Breast epithelium (tissue), 4 donors: Measurements from ENCODE around the gene NEDD8. TPM values are rescaled to one million over a fixed set of nuclear protein-coding genes. Genes with fewer than 3 reads are reported as not detected.

ENCODE experiments used
- DNase-seq, 2 donors: peaks; one replicate each; pipeline ENCODE4 v3.0.0-alpha.2; 2019; ENCODE audit warnings: low spot score in 2 of 2
- H3K27ac ChIP-seq, 2 donors: fragments of 200-600 bp; sonication (generic) in 1 of 2; one replicate each; pipeline ENCODE4 v1.5.1; 2016 to 2019; ENCODE audit warnings: mild to moderate bottlenecking in 1 of 2
- H3K27me3 ChIP-seq, 2 donors: fragments of 200-600 bp; sonication (generic) in 1 of 2; one replicate each; pipeline versions ENCODE4 v1.5.1 to v1.6.0; 2017 to 2019; ENCODE audit warnings: control low read depth in 1 of 2, mild to moderate bottlenecking in 1 of 2
- H3K36me3 ChIP-seq: fragments of 200-600 bp; one replicate; pipeline ENCODE4 v1.5.1; 2019
- H3K4me1 ChIP-seq, 2 donors: fragments of 200-600 bp; sonication (generic); one replicate each; pipeline ENCODE4 v1.5.1; 2016 to 2019; ENCODE audit warnings: control low read depth in 1 of 2
- H3K4me3 ChIP-seq, 3 donors: fragments of 200-600 bp; sonication (generic); 1 replicate in 2 of 3; 2 replicates in 1 of 3; pipeline ENCODE4 v1.5.1; 2016 to 2019; ENCODE audit warnings: mild to moderate bottlenecking in 3 of 3, moderate library complexity in 2 of 3
- H3K9me3 ChIP-seq, 2 donors: fragments of 200-600 bp; sonication (generic) in 1 of 2; one replicate each; pipeline ENCODE4 v1.5.1; 2016 to 2019; ENCODE audit warnings: control low read depth in 1 of 2
- POLR2A ChIP-seq: fragments of 450-650 bp; IDR thresholded peaks from one replicate; pipeline ENCODE4 v1.6.1; 2016; ENCODE audit warnings: antibody characterized with exemption, mild to moderate bottlenecking, moderate library complexity
- POLR2AphosphoS5 ChIP-seq, 3 donors: sonication (generic); formaldehyde crosslinking; IDR thresholded peaks; one replicate each; pipeline ENCODE4 v1.6.1; 2017; ENCODE audit warnings: antibody characterized with exemption in 3 of 3
- intact Hi-C: fragments of 100-400 bp; cut with DNase I; formaldehyde crosslinking; loops from one replicate; pipeline ENCODE4 v1.15.1; 2023; ENCODE audit warnings: low total_unique reads
- total RNA-seq, 3 donors: library from RNA; depleted of rRNA; stranded (reverse); fragments of >200 nt; gene quantifications; one replicate each; pipeline ENCODE4 v1.1.0, GENCODE V29; 2016
- TF ChIP-seq, protein P1 (sequence below), 3 donors: fragments of 450-650 bp; IDR thresholded peaks; one replicate each; pipeline ENCODE4 v1.5.1; 2016 to 2017; ENCODE audit warnings: antibody characterized with exemption in 3 of 3, mild to moderate bottlenecking in 3 of 3, moderate library complexity in 3 of 3

Gene NEDD8
- total RNA-seq, 3 donors from 2014 or later = 118 to 165 (median 150) TPM

- intact Hi-C loops = no loop called here
- Histone ChIP-seq H3K9me3 (no peaks in the 10 kb centered on the region), H3K36me3 (no peaks in the 10 kb centered on the region), H3K27ac (peak overlapping the region; percentile 91 to 96), H3K4me1 (peaks cover 0 to 10% of the 10 kb centered on the region in 2 donors), H3K27me3 (no peaks in the 10 kb centered on the region), H3K4me3 (peak overlapping the region in 2 of 3 donors; percentile 76 to 87)
- DNase-seq = no peak
- TF ChIP-seq, protein P1, sequence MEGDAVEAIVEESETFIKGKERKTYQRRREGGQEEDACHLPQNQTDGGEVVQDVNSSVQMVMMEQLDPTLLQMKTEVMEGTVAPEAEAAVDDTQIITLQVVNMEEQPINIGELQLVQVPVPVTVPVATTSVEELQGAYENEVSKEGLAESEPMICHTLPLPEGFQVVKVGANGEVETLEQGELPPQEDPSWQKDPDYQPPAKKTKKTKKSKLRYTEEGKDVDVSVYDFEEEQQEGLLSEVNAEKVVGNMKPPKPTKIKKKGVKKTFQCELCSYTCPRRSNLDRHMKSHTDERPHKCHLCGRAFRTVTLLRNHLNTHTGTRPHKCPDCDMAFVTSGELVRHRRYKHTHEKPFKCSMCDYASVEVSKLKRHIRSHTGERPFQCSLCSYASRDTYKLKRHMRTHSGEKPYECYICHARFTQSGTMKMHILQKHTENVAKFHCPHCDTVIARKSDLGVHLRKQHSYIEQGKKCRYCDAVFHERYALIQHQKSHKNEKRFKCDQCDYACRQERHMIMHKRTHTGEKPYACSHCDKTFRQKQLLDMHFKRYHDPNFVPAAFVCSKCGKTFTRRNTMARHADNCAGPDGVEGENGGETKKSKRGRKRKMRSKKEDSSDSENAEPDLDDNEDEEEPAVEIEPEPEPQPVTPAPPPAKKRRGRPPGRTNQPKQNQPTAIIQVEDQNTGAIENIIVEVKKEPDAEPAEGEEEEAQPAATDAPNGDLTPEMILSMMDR (IDR thresholded peaks at IDR 0.05) = no peak
- TF ChIP-seq POLR2A (no peak), POLR2AphosphoS5 (IDR thresholded peaks at IDR 0.05) (no peak)
Observed at GRCh38 chr14:24216345-24216699, 15.8 kb downstream of the NEDD8 start.

DNA sequence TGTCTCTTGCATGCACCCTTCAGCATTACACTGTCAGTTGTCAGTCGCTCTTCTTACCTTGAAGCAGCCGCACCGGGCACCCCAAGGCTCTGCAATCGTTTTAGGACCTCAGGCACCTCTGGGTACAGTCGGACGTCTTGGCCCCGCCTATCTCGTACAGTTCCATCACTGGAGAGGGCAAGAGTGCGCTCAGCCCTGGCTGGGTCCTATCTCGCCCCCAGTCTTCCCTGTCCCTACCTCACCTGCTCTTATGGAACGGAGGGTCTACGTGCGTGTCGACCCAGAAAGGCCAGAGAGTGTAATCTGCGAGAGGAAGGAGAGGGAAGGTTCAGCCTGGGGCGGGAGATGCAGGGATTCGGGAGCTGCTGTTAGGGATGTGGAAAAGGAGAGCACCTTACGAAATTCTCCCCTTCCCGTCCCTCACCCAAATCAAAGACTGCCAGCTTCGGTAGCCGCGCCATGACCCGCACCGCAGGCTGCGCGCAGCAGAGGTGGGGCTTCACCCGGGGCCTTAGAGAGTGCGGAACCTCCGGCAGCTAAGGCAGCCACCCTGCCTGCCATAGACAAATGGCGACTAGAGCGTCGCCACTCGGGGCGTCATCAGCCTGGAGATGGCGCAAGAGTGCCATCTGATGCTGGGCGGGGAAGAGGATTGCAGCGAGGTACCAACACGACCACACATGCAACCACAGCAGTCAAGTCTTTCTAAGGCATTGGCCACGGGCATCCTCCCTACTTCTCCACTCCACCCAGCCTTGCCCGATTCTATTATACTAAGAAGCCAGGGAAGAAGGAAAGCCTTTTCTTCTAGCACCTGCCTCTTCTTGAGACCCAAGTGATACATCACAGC is 16.4 kb downstream of the NEDD8 start, which contains the start of gene MDP1:
TSS of gene MDP1 (minus strand) at position 572 of the 850 bp plus-strand sequence. CDS start at position 461, 111 bp downstream.
- no peaks in the 10 kb centered on the region for H3K27me3 ChIP-seq
- H3K4me1 ChIP-seq = peaks cover 0 to 10% of the 10 kb centered on the region in 2 donors
- no peaks in the 10 kb centered on the region for H3K9me3 ChIP-seq
- H3K27ac ChIP-seq = peak within 1 kb of the TSS; percentile 91 to 96
- peak; percentile 79 to 80 for DNase-seq
- H3K36me3 ChIP-seq = no peaks in the 10 kb centered on the region
- peak within 1 kb of the TSS; percentile 76 to 87 (median 83) for H3K4me3 ChIP-seq
- peak; percentile 51 for TF ChIP-seq POLR2A
- TF ChIP-seq, protein P1 (IDR thresholded peaks at IDR 0.05) = peak; percentile 28 to 54 (median 34)
- TF ChIP-seq POLR2AphosphoS5 (IDR thresholded peaks at IDR 0.05) = peak; percentile 82 to 93 (median 85)
- intact Hi-C loops = no loop called here

GRCh38 chr14:24213866-24214662 is 18.1 kb downstream of the NEDD8 start:
- Histone ChIP-seq H3K4me1 (peaks cover 0 to 10% of the 10 kb centered on the region in 2 donors), H3K27ac (peak overlapping the region; percentile 97 to 99), H3K36me3 (no peaks in the 10 kb centered on the region), H3K27me3 (no peaks in the 10 kb centered on the region), H3K4me3 (peak overlapping the region; percentile 75 to 90 (median 76)), H3K9me3 (no peaks in the 10 kb centered on the region)
- intact Hi-C loops = no loop called here
- DNase-seq = no peak
- TF ChIP-seq, protein P1 (IDR thresholded peaks at IDR 0.05) = no peak
- TF ChIP-seq POLR2A (no peak), POLR2AphosphoS5 (IDR thresholded peaks at IDR 0.05) (no peak)

- peaks cover 0 to 10% of the 10 kb centered on the region in 2 donors for H3K4me1 ChIP-seq
- peak; percentile 97 for DNase-seq
- H3K4me3 ChIP-seq = peak within 1 kb of the TSS; percentile 75 to 90 (median 76)
- intact Hi-C loops = no loop called here
- TF ChIP-seq, protein P1 (IDR thresholded peaks at IDR 0.05) = peak in 1 of 3 donors; percentile 36
- TF ChIP-seq POLR2AphosphoS5 (IDR thresholded peaks at IDR 0.05) (peak; percentile 97 to 99 (median 97)), POLR2A (peak; percentile 97)
- no peaks in the 10 kb centered on the region for H3K36me3 ChIP-seq
- no peaks in the 10 kb centered on the region for H3K27me3 ChIP-seq
- H3K9me3 ChIP-seq = no peaks in the 10 kb centered on the region
- peak within 1 kb of the TSS; percentile 97 to 99 for H3K27ac ChIP-seq
Observed at GRCh38 chr14:24212924-24213865, 19.0 kb downstream of the NEDD8 start, which contains the start of gene CHMP4A. Gene CHMP4A (minus strand): TSS chr14:24213488. CDS start chr14:24213439, 49 bp downstream.
